ENCODE data around the gene TCAP.

Gene TCAP

GRCh38 chr17:39662551-39663339 lies 2.4 kb upstream of the TCAP start:
- no peaks in the 10 kb centered on the region for H3K79me2 ChIP-seq (ENCODE audit: control insufficient read depth, insufficient read depth, low read length, poor library complexity)
- H3K79me1 ChIP-seq (ENCODE audit: low read length): no peaks in the 10 kb centered on the region
- peaks cover 11 to 14% of the 10 kb centered on the region in 2 experiments for H3K4me1 ChIP-seq (ENCODE audit: control insufficient read depth in 1 of 2, insufficient read depth in 2 of 2, low read length in 2 of 2)

GRCh38 chr17:39663340-39663687 lies 1.8 kb upstream of the TCAP start:
- H3K27me3 ChIP-seq (ENCODE audit: insufficient read depth, low read length): peaks cover 14% of the 10 kb centered on the region
- H3K4me3 ChIP-seq (ENCODE audit: low read depth, low read length): no peak overlapping the region
- no peak overlapping the region for H3K18ac ChIP-seq (ENCODE audit: low read length)
- H2BK120ac ChIP-seq (ENCODE audit: insufficient read depth, low read length, poor library complexity): no peak overlapping the region
- H2AFZ ChIP-seq (ENCODE audit: insufficient read depth, low read length, poor library complexity): no peak overlapping the region
- no peak for DNase-seq
- H3K9ac ChIP-seq (ENCODE audit: low read length): no peak overlapping the region
- WGBS (ENCODE audit: extremely low coverage, insufficient coverage, insufficient read length): no CpG with 5 or more reads among the region's 4 CpGs
- no peak overlapping the region for H3K23ac ChIP-seq (ENCODE audit: low read length)
- no peak overlapping the region for H2BK12ac ChIP-seq (ENCODE audit: low read length)
- no peak overlapping the region for H4K12ac ChIP-seq (ENCODE audit: low read depth, low read length)
- H2AK5ac ChIP-seq (ENCODE audit: low read length): no peak overlapping the region
- H3K27ac ChIP-seq (ENCODE audit: low read depth, low read length): no peak overlapping the region
- H4K91ac ChIP-seq (ENCODE audit: low read depth, low read length): no peak overlapping the region
- H4K8ac ChIP-seq (ENCODE audit: low read depth, low read length): no peak overlapping the region
- H2BK5ac ChIP-seq (ENCODE audit: low read depth, low read length, poor library complexity): no peak overlapping the region
- no peaks in the 10 kb centered on the region for H3K79me2 ChIP-seq (ENCODE audit: control insufficient read depth, insufficient read depth, low read length, poor library complexity)
- H3K4ac ChIP-seq (ENCODE audit: low read depth, low read length): no peak overlapping the region
- peaks cover 23 to 36% of the 10 kb centered on the region in 2 experiments for H3K36me3 ChIP-seq (ENCODE audit: control insufficient read depth in 1 of 2, insufficient read depth in 2 of 2, low read length in 2 of 2)
- H3K4me2 ChIP-seq (ENCODE audit: low read length): no peak overlapping the region
- H3K9me3 ChIP-seq (ENCODE audit: insufficient read depth, low read depth, low read length): peaks cover 1% of the 10 kb centered on the region
- H3K14ac ChIP-seq (ENCODE audit: low read length): no peak overlapping the region
- H3K79me1 ChIP-seq (ENCODE audit: low read length): no peaks in the 10 kb centered on the region
- H3K4me1 ChIP-seq (ENCODE audit: control insufficient read depth in 1 of 2, insufficient read depth in 2 of 2, low read length in 2 of 2): peaks cover 11 to 14% of the 10 kb centered on the region in 2 experiments

More at GRCh38 chr17:39662551-39663339, 2.4 kb upstream of the TCAP start:
- Histone ChIP-seq H2AK5ac (ENCODE audit: low read length) (no peak overlapping the region), H2BK12ac (ENCODE audit: low read length) (no peak overlapping the region), H3K4ac (ENCODE audit: low read depth, low read length) (no peak overlapping the region), H3K14ac (ENCODE audit: low read length) (no peak overlapping the region), H3K18ac (ENCODE audit: low read length) (no peak overlapping the region), H3K27ac (ENCODE audit: low read depth, low read length) (no peak overlapping the region), H3K4me2 (ENCODE audit: low read length) (no peak overlapping the region), H3K4me3 (ENCODE audit: low read depth, low read length) (no peak overlapping the region), H3K27me3 (ENCODE audit: insufficient read depth, low read length) (peaks cover 11% of the 10 kb centered on the region), H4K91ac (ENCODE audit: low read depth, low read length) (no peak overlapping the region), H3K9ac (ENCODE audit: low read length) (no peak overlapping the region), H2AFZ (ENCODE audit: insufficient read depth, low read length, poor library complexity) (no peak overlapping the region), H4K8ac (ENCODE audit: low read depth, low read length) (no peak overlapping the region), H2BK120ac (ENCODE audit: insufficient read depth, low read length, poor library complexity) (no peak overlapping the region), H4K12ac (ENCODE audit: low read depth, low read length) (no peak overlapping the region), H3K36me3 (ENCODE audit: control insufficient read depth in 1 of 2, insufficient read depth in 2 of 2, low read length in 2 of 2) (peaks cover 27 to 41% of the 10 kb centered on the region in 2 experiments), H3K23ac (ENCODE audit: low read length) (no peak overlapping the region), H3K9me3 (ENCODE audit: insufficient read depth, low read depth, low read length) (peaks cover 1% of the 10 kb centered on the region), H2BK5ac (ENCODE audit: low read depth, low read length, poor library complexity) (no peak overlapping the region)
- no peak for DNase-seq
- no CpG with 5 or more reads among the region's 22 CpGs for WGBS (ENCODE audit: extremely low coverage, insufficient coverage, insufficient read length)

DNA sequence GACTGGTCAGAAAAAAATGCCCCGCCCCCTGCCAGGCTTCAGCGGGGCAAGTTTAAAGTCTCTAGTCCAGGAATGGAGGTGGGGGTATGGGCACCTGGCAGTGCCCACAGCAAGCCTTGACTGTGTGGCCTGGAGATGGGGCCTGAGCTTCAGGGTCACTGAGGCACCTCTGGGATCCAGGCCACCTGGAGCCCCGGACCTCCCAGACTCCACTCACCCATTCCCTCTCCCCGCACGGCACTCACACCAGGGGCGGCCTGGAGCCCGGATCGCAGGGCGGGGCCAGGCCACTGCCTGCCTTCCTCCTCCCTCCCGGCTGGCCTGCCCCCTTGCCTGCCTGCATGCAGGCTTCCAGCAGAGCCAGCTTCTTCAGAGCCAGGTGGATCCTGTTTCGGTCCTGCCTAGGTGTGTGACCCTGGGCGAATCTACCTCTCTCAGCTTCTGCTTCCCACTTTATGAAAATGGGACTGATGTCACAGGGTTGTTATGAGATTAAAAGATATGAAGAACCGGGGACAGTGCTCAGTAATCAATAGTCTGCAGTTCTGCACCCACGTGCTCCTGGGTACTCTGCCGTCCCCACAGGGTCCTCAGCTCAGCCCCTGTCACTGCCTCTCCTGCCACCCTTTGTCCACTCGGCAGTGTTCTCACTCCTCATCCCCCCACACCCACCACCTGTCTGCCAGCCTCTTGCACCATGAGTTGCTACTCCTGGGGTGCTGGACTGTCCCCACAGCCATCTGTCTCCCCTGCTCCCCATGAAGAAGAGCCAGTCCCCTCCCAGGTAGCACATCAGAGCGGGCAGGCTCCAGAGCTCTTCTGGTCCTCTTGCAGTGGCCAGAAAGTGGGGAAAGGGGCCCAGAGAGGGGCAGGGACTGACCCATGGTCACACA lies 1.2 kb upstream of the TCAP start:
- Histone ChIP-seq H4K12ac (ENCODE audit: low read depth, low read length) (no peak overlapping the region), H4K8ac (ENCODE audit: low read depth, low read length) (no peak overlapping the region), H3K9ac (ENCODE audit: low read length) (peak overlapping the region; percentile 5), H4K91ac (ENCODE audit: low read depth, low read length) (no peak overlapping the region), H3K36me3 (ENCODE audit: control insufficient read depth in 1 of 2, insufficient read depth in 2 of 2, low read length in 2 of 2) (peaks cover 23 to 31% of the 10 kb centered on the region in 2 experiments), H3K4me1 (ENCODE audit: control insufficient read depth in 1 of 2, insufficient read depth in 2 of 2, low read length in 2 of 2) (peaks cover 11 to 14% of the 10 kb centered on the region in 2 experiments), H3K14ac (ENCODE audit: low read length) (no peak overlapping the region), H2BK120ac (ENCODE audit: insufficient read depth, low read length, poor library complexity) (no peak overlapping the region), H3K79me1 (ENCODE audit: low read length) (no peaks in the 10 kb centered on the region), H2BK5ac (ENCODE audit: low read depth, low read length, poor library complexity) (no peak overlapping the region), H3K9me3 (ENCODE audit: insufficient read depth, low read depth, low read length) (peaks cover 1% of the 10 kb centered on the region), H3K4me3 (ENCODE audit: low read depth, low read length) (no peak overlapping the region), H3K79me2 (ENCODE audit: control insufficient read depth, insufficient read depth, low read length, poor library complexity) (no peaks in the 10 kb centered on the region), H3K27me3 (ENCODE audit: insufficient read depth, low read length) (peaks cover 17% of the 10 kb centered on the region), H2BK12ac (ENCODE audit: low read length) (no peak overlapping the region), H3K18ac (ENCODE audit: low read length) (no peak overlapping the region), H3K23ac (ENCODE audit: low read length) (no peak overlapping the region), H3K27ac (ENCODE audit: low read depth, low read length) (no peak overlapping the region), H2AFZ (ENCODE audit: insufficient read depth, low read length, poor library complexity) (no peak overlapping the region), H3K4me2 (ENCODE audit: low read length) (peak overlapping the region; percentile 58), H2AK5ac (ENCODE audit: low read length) (no peak overlapping the region), H3K4ac (ENCODE audit: low read depth, low read length) (no peak overlapping the region)
- no CpG with 5 or more reads among the region's 17 CpGs for WGBS (ENCODE audit: extremely low coverage, insufficient coverage, insufficient read length)
- DNase-seq: peak; percentile 83 to 84

- Histone ChIP-seq H3K4me1 (ENCODE audit: control insufficient read depth in 1 of 2, insufficient read depth in 2 of 2, low read length in 2 of 2) (peaks cover 11 to 14% of the 10 kb centered on the region in 2 experiments), H4K91ac (ENCODE audit: low read depth, low read length) (no peak overlapping the region), H3K18ac (ENCODE audit: low read length) (no peak overlapping the region), H3K27me3 (ENCODE audit: insufficient read depth, low read length) (peaks cover 21% of the 10 kb centered on the region), H3K4me2 (ENCODE audit: low read length) (no peak overlapping the region), H4K12ac (ENCODE audit: low read depth, low read length) (no peak overlapping the region), H3K9ac (ENCODE audit: low read length) (no peak overlapping the region), H4K8ac (ENCODE audit: low read depth, low read length) (no peak overlapping the region), H2AFZ (ENCODE audit: insufficient read depth, low read length, poor library complexity) (no peak overlapping the region), H3K9me3 (ENCODE audit: insufficient read depth, low read depth, low read length) (peaks cover 1% of the 10 kb centered on the region), H3K23ac (ENCODE audit: low read length) (no peak overlapping the region), H2BK5ac (ENCODE audit: low read depth, low read length, poor library complexity) (no peak overlapping the region), H3K27ac (ENCODE audit: low read depth, low read length) (no peak overlapping the region), H2BK120ac (ENCODE audit: insufficient read depth, low read length, poor library complexity) (no peak overlapping the region), H3K4ac (ENCODE audit: low read depth, low read length) (no peak overlapping the region), H3K36me3 (ENCODE audit: control insufficient read depth in 1 of 2, insufficient read depth in 2 of 2, low read length in 2 of 2) (peaks cover 15 to 16% of the 10 kb centered on the region in 2 experiments), H3K79me1 (ENCODE audit: low read length) (no peaks in the 10 kb centered on the region), H3K14ac (ENCODE audit: low read length) (no peak overlapping the region), H2BK12ac (ENCODE audit: low read length) (no peak overlapping the region), H3K79me2 (ENCODE audit: control insufficient read depth, insufficient read depth, low read length, poor library complexity) (no peaks in the 10 kb centered on the region), H3K4me3 (ENCODE audit: low read depth, low read length) (no peak overlapping the region), H2AK5ac (ENCODE audit: low read length) (no peak overlapping the region)
- DNase-seq: peak in 1 of 2 donors; percentile 10
- no CpG with 5 or more reads among the region's 17 CpGs for whole genome bisulfite sequencing (ENCODE audit: extremely low coverage, insufficient coverage, insufficient read length)
Measured at GRCh38 chr17:39665642-39666224, 584 bp downstream of the TCAP start.
